ENCODE measurements around the gene AGPS.
"Not testable (repeated sequence)": the region's sequence is repeated elsewhere in the genome, so short reads cannot be mapped to it uniquely, and the experiment has no call there.

AGPS gene

GRCh38 chr2:177392373-177393202, at the start of gene AGPS:
TSS of gene AGPS (plus strand) at chr2:177392773. CDS start at chr2:177392790, 17 bp downstream.
- DNase-seq: no peak

DNA sequence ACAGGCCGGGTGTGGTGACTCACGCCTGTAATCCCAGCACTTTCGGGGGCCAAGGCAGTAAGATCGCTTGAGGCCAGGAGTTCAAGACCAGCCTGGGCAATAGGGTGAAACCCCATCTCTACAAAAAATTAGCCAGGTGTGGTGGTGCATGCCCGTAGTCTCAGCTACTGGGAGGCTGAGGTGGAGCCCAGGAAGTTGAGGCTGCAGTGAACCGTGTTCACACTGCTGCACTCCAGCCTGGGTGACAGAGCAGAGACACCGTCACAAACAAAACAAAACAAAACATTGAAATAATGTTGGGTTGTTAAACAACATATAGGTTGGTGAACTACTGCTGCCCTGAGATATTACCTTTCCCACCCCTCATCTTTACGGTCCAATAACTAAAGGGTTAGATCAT, 48.8 kb upstream of the AGPS start:
- no peak for DNase-seq

DNA sequence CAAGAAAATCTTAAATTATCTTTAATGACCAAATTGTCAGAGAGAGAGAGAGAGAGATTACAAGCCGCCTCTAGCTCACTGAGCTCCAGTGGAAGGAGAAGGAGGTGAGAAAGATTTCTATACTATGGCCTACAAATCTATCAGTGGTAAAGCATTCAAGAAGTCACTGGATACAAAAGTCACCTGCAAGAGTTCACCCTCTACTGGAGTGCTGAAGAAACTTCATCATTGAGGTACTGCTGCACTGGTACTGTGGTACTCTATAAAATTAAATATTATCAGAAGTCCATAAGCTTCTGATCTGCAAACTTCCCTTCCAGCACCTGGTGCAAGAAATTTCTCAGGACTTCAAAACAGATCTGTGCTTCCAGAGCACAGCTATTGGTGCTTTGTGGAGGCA, 48.3 kb upstream of the AGPS start:
- no peak for DNase-seq

- no peak for DNase-seq
These were observed 46.4 kb upstream of the AGPS start for GRCh38 chr2:177346192-177346591.

- no peak for DNase-seq
These were observed 45.0 kb upstream of the AGPS start for GRCh38 chr2:177347570-177347969.

DNA sequence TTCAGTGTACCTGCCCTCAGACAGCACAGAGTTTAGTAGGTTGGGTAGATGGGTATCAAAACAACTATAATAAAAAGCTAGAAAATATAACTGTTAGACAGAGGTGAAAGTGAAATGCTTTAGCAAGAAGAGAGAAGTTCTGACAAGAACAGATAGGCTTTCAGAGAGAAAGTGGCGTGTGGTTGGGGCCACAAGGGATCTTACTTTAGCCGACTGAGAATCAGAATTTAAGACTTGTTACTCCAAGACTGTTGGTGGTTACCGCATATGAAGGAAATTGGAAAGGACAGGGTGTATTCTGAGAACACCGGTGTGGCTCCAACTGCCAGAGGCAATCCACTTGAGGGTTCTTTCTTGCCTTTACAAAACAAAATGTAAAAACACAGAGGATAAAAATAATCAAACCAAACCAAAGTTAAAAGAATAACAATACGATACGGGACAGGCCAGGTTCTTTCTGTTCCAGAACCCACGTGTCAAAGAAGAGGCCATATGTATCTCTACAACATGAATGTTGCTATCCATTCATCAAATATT, 44.4 kb upstream of the AGPS start:
- no peak for DNase-seq

- no peak for DNase-seq
These were observed 43.6 kb upstream of the AGPS start for GRCh38 chr2:177348733-177349693.

GRCh38 chr2:177350624-177351023, 41.9 kb upstream of the AGPS start:
- DNase-seq: not testable (repeated sequence)

DNA sequence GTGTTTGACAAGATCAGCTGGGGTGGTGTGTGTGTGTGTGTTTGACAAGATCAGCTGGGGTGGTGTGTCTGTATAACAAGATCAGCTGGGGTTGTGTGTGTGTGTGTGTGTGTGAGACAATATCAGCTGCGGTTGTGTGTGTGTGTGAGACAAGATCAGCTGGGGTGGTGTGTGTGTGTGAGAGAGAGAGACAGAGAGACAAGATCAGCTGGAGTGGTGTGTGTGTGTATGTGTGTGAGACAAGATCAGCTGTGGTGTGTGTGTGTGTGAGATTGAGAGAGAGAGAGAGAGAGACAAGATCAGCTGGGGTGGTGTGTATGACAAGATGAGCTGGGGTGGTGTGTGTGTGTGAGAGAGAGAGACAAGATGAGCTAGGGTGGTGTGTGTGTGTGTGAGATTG, 41.5 kb upstream of the AGPS start:
- not testable (repeated sequence) for DNase-seq

DNA sequence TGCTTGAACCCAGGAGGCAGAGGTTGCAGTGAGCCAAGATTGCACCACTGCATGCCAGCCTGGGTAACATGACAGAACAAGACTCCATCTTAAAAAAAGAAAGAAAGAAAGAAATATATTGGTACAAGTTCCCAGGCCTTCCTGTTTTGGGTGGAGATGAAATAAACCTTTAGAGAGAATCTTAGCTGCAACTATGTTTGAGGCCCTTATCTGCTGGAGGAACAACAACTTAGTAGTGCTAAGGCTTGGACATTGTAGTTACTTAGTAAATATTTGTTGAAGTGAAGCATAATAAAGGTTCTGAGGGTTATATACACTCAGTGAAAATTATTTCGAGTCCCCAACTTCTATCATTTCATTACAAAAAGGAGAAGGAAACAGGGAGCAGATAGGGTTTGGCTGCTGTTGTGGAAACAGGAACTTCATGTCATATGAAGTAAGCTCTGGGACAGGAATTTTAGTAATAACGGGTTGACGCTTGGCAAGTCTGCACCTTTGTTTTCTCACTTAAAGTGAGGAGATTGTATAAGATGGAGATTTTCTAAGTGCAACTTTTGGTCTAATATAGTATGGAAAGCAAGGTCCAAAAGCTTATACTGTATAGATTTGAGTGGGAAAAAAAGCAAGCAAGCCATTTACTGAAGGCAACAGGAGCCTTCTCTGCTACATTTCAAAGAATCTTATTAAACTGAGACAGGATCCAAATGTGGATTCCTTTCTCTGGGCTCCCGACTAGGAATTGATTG, 40.0 kb upstream of the AGPS start:
- no peak for DNase-seq

GRCh38 chr2:177353187-177353478, 39.4 kb upstream of the AGPS start:
- DNase-seq: no peak

GRCh38 chr2:177354541-177354940, 38.0 kb upstream of the AGPS start:
- not testable (repeated sequence) for DNase-seq

DNA sequence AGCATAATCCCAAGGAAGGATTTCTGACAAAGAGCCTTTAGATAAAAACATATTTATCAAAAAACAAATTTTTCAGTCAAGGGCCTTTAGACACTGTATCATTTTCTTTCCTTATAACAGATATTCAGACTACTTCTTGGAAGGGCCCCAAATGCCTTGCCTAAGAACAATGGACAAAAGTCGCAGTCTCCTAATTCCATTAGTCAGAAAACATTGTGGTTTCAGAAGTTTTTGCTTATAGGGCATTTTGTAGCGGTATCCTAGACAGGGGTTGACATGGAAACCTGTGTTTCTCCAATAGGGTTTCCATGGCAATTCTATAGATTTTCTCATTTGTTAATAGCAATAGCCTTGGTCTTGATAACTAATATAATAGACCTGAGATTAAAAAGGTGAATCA, 36.7 kb upstream of the AGPS start:
- no peak for DNase-seq

DNA sequence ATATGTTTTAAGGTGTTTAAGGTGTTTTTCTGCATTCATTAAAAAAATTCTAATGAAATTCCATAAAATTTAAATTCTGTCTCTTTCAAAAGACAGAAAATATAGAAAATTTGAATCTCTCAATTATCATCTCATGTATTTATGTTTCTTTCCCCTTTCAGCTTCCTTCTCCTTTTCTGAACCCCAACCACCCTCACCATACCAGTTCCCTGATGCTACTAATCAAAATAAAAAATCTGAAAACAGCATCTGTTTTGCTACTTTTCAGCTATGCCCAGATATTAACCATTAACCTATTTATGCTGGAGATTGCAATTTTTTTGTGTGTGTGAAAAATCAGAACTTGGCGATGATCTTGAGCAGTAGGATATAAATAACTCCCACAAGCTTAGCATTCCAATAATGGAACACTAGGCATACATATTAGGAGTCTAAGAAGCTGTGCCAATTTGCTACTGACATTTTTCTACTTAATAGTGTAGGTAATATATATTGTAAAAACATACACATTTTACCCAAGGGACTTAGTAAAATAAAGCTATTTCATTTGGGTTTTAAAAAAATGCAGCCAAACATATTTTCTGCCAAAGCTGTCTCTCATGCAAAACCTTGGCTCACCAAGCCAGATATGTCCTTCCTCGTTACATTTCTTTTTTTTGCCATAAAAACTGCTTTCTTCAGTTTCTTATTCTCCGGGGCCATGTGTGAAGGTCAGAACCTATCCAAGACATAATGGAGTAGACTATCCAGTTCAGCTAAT, 32.6 kb upstream of the AGPS start:
- no peak for DNase-seq

DNA sequence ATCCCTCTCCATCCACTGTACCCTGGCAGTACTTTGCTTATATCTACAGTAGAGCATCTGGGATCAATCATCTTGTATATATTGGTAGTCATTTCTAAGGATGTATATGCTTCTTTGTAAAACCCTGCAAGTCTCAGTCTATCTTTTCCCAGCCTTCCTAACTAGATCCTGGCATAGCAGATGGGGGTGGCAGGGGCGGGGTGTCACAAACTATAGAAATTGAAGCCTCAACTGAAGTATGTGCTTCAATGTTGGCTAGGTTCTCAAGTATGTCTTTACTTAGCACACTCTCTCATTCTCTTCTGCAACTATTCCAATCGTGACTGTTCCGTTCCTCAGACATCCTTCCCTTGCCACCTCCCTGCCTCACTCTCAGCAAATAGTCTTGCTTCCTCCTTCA, 30.1 kb upstream of the AGPS start:
- DNase-seq: no peak

DNA sequence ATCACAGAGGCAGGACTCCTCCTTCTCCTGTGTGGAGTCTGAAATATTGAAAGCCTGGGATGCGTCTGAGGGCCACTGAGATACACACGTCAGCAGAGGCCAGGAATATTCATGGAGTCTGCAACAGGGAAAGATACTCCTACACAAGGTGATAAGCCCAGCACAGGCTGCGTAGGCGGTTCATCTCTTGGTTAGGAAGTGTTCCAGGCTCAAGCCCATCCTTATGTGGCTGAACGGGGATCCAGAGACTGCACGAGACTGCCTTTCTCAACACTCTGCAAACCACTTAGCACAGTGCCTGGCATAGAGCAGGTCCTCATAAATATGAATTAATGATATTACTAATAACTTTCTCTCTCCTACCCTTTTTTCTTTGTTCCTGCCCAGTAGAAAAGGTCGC, 29.2 kb upstream of the AGPS start:
- DNase-seq: no peak

GRCh38 chr2:177365764-177366163, 26.8 kb upstream of the AGPS start:
- DNase-seq: not testable (repeated sequence)

DNA sequence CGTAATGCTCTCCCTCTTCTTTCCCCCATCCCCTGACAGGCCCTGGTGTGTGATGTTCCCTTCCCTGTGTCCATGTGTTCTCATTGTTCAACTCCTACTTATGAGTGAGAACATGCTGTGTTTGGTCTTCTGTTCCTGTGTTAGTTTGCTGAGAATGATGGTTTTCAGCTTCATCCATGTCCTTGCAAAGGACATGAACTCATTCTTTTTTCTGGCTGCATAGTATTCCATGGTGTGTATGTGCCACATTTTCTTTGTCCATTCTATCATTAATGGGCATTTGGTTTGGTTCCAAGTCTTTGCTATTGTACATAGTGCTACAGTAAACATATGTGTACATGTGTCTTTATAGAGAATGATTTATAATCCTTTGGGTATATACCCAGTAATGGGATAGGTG, 24.6 kb upstream of the AGPS start:
- DNase-seq: not testable (repeated sequence)

- no peak for DNase-seq
These were observed 13.2 kb upstream of the AGPS start for GRCh38 chr2:177379354-177379753.

DNA sequence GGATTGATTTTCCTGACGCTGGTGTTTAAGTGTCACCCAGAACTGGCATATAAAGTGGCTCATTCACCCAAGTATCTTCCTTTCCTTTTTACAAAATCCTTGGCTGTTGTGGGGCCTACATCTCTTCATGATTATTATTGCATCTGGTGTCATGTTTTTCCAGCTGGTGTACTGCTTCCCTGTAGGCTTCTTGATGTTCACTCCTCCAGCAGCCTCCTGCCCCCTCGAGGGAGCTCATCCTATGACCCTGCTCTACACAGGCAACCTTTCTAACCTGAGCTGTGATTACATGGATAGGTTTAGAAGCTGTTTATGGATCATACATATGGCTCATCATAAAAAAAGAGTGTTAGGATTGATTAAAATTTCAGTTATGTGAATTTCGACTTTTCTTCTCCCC, 12.4 kb upstream of the AGPS start:
- no peak for DNase-seq

GRCh38 chr2:177383935-177384334, 8.6 kb upstream of the AGPS start:
- DNase-seq: no peak

GRCh38 chr2:177385151-177385550, 7.4 kb upstream of the AGPS start:
- no peak for DNase-seq
